Left ventricle myocardium inferior (tissue), 1 donor: ENCODE data around the gene CCDC187. TPM values are rescaled to one million over a fixed set of nuclear protein-coding genes. Genes with fewer than 3 reads are reported as not detected.

Experiments
- DNase-seq: peaks from one replicate; pipeline ENCODE4 v3.0.0-alpha.2; 2020
- H3K27ac ChIP-seq: fragments of 200-600 bp; replicated peaks from 2 replicates; pipeline ENCODE4 v1.8.0; 2021
- H3K27me3 ChIP-seq: fragments of 200-600 bp; 2 replicates; pipeline ENCODE4 v1.8.0; 2021; ENCODE audit warnings: low read depth
- H3K36me3 ChIP-seq: fragments of 200-600 bp; 2 replicates; pipeline ENCODE4 v1.8.0; 2021
- H3K4me1 ChIP-seq: fragments of 200-600 bp; 2 replicates; pipeline ENCODE4 v1.8.0; 2021
- H3K4me3 ChIP-seq: fragments of 200-600 bp; 2 replicates; pipeline ENCODE4 v1.8.0; 2021; ENCODE audit warnings: mild to moderate bottlenecking, moderate library complexity
- H3K9me3 ChIP-seq: fragments of 200-600 bp; replicated peaks from 2 replicates; pipeline ENCODE4 v1.8.0; 2021
- CTCF ChIP-seq: fragments of 200-600 bp; IDR thresholded peaks from 2 replicates; pipeline ENCODE4 v1.8.0; 2021; ENCODE audit warnings: antibody characterized with exemption, mild to moderate bottlenecking, borderline replicate concordance
- intact Hi-C: fragments of 100-400 bp; cut with micrococcal nuclease; formaldehyde crosslinking; loops from one replicate; pipeline ENCODE4 v1.11.0; 2022
- total RNA-seq: library from RNA; stranded (reverse); fragmentation: NEBNext Ultra II Directional; extraction: Animal tissue kit (Norgen Biotek cat#: 25700); gene quantifications from one replicate; pipeline ENCODE4 v1.2.1, GENCODE V29; 2021
- donor health status: DM: no; HTN: yes; CAD: no; lungs with severe emphysema.

Gene CCDC187
- total RNA-seq, 1 donor from 2014 or later = not detected

GRCh38 chr9:136314056-136314416 lies 10.1 kb upstream of the CCDC187 start:
- Histone ChIP-seq H3K9me3 (peaks cover 15% of the 10 kb centered on the region), H3K27ac (no peak overlapping the region), H3K27me3 (peaks cover 30% of the 10 kb centered on the region), H3K36me3 (no peaks in the 10 kb centered on the region), H3K4me3 (no peak overlapping the region), H3K4me1 (no peaks in the 10 kb centered on the region)
- intact Hi-C loops = no loop called here
- no peak for DNase-seq
- no peak for TF ChIP-seq CTCF

- Histone ChIP-seq H3K27me3 (peaks cover 34% of the 10 kb centered on the region), H3K36me3 (no peaks in the 10 kb centered on the region), H3K9me3 (peaks cover 15% of the 10 kb centered on the region), H3K4me1 (no peaks in the 10 kb centered on the region), H3K27ac (no peak overlapping the region), H3K4me3 (no peak overlapping the region)
- DNase-seq = no peak
- intact Hi-C loops = no loop called here
- TF ChIP-seq CTCF = no peak
Observed at GRCh38 chr9:136313111-136314055, 9.5 kb upstream of the CCDC187 start.

GRCh38 chr9:136312436-136312835 lies 8.5 kb upstream of the CCDC187 start:
- intact Hi-C loops = no loop called here
- peak; percentile 77 for TF ChIP-seq CTCF

GRCh38 chr9:136312009-136312375 lies 8.1 kb upstream of the CCDC187 start:
- peaks cover 38% of the 10 kb centered on the region for H3K27me3 ChIP-seq
- peaks cover 15% of the 10 kb centered on the region for H3K9me3 ChIP-seq
- no peaks in the 10 kb centered on the region for H3K4me1 ChIP-seq
- intact Hi-C loops = no loop called here
- H3K4me3 ChIP-seq = no peak overlapping the region
- H3K36me3 ChIP-seq = no peaks in the 10 kb centered on the region
- no peak for DNase-seq
- no peak overlapping the region for H3K27ac ChIP-seq
- TF ChIP-seq CTCF = no peak

More at GRCh38 chr9:136312436-136312835, 8.5 kb upstream of the CCDC187 start:
- no peaks in the 10 kb centered on the region for H3K36me3 ChIP-seq
- H3K9me3 ChIP-seq = peaks cover 15% of the 10 kb centered on the region
- no peak overlapping the region for H3K4me3 ChIP-seq
- no peaks in the 10 kb centered on the region for H3K4me1 ChIP-seq
- H3K27me3 ChIP-seq = peaks cover 34% of the 10 kb centered on the region
- DNase-seq = no peak
- no peak overlapping the region for H3K27ac ChIP-seq

- Histone ChIP-seq H3K27me3 (peaks cover 38% of the 10 kb centered on the region), H3K27ac (no peak overlapping the region), H3K36me3 (no peaks in the 10 kb centered on the region), H3K4me3 (no peak overlapping the region), H3K4me1 (no peaks in the 10 kb centered on the region), H3K9me3 (peaks cover 15% of the 10 kb centered on the region)
- TF ChIP-seq CTCF = no peak
- no peak for DNase-seq
- intact Hi-C loops = no loop called here
Observed at GRCh38 chr9:136311051-136312008, 7.4 kb upstream of the CCDC187 start.
